HUDEP-2 (cell line): ENCODE data around the gene ACAP1.

Experiments used
- DNase-seq, 76 experiments: peaks; one replicate each; lab custom pipeline; 2025; ENCODE audit not compliant: unreplicated experiment in 76 of 76; lab: John Stamatoyannopoulos, UW

ACAP1 gene, protein sequence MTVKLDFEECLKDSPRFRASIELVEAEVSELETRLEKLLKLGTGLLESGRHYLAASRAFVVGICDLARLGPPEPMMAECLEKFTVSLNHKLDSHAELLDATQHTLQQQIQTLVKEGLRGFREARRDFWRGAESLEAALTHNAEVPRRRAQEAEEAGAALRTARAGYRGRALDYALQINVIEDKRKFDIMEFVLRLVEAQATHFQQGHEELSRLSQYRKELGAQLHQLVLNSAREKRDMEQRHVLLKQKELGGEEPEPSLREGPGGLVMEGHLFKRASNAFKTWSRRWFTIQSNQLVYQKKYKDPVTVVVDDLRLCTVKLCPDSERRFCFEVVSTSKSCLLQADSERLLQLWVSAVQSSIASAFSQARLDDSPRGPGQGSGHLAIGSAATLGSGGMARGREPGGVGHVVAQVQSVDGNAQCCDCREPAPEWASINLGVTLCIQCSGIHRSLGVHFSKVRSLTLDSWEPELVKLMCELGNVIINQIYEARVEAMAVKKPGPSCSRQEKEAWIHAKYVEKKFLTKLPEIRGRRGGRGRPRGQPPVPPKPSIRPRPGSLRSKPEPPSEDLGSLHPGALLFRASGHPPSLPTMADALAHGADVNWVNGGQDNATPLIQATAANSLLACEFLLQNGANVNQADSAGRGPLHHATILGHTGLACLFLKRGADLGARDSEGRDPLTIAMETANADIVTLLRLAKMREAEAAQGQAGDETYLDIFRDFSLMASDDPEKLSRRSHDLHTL

DNA sequence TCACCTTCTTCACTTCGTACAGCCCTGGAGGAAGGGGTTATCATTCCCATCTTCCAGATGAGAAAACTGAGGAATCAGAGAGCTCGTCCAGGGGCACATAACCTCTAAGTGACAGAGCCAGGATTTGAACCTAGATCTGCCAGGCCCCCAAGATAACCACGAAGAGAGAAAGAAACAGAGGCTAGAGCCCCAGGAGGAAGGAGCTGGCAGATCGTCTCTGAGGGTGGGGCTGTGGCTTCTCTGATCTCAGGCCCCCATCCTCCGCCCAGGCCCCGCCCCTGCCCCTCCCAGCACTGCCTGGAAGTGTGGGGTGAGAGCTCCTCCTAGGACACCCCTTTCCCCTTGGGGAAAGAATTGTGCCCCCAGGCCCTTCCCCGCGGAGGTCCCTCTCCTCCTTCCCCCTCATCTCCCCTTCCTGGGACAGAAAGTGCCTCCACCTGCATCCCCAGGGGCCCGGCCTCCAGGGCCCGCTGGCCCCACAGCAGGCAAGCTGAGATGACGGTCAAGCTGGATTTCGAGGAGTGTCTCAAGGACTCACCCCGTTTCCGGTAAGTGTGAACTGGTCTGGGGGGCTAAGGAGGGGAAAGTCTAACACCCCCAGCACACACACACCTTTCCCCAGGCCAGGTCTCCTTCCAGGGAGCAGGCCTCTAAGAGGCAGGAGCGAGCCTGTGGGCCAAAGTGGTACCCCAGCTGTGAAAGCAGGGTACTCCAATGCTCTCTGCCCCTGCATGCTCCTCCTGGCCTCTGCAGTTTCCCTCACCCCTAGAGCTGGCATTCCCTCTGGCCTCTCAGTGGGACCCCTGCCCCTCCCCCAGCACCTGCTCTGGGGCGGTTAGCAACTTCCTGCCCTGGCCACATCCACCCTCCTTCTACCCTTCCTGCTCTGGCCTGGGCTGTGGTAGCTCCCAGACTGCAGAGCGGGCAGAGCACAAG lies at the start of gene ACAP1:
ACAP1 (plus strand) TSS at position 290 of the 936 bp plus-strand sequence; CDS start at position 496, 206 bp downstream.
- DNase-seq, result peak in 59 of 76 experiments; percentile 9 to 83 (median 58)

- DNase-seq, result peak in 1 of 76 experiments; percentile 11
Observed at GRCh38 chr17:7289256-7290032, 46.9 kb upstream of the ACAP1 start.

DNA sequence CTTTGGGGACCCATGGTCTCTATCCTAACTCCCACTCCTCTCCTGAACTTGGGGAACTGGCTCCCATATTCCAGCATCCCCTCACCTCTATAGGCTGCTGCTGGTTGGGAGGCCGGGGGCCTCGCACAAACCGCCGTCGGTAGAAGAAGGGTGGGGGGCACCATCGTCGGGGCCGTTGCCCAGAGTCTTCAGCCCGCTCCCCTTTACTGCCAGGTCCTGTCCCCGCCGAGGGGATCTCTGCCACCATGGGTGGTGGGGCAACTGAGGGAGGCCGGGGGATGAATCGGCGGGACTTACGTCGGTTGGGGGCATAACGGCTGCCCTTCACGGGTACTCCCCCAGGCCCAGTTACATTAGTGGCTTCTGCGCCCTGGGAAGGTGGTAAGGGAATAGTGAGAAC lies 46.2 kb upstream of the ACAP1 start:
- DNase-seq, result no peak

GRCh38 chr17:7290685-7291084 lies 45.6 kb upstream of the ACAP1 start:
- no peak for DNase-seq

GRCh38 chr17:7292194-7292593 lies 44.1 kb upstream of the ACAP1 start:
- DNase-seq, result no peak

DNA sequence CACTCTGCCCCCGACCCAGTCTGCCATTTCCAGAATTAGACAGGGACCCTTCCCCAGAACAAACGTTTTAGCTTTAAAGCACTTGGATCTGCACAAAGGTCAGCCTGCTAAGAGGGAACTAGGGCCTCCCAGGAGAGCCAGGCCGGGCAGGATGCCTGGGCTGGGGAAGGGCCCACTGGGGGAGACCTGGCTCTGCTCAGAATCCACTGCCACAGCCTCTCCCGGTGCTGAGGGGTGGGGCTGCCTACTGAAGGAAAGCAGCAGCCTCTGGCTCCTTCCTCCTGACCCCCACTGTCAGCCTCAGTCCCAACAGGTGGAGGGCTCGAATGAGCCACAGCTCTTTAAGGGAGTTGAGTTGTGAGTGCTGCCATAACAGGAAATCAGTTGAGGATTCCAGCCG lies 43.6 kb upstream of the ACAP1 start:
- DNase-seq, result no peak

DNA sequence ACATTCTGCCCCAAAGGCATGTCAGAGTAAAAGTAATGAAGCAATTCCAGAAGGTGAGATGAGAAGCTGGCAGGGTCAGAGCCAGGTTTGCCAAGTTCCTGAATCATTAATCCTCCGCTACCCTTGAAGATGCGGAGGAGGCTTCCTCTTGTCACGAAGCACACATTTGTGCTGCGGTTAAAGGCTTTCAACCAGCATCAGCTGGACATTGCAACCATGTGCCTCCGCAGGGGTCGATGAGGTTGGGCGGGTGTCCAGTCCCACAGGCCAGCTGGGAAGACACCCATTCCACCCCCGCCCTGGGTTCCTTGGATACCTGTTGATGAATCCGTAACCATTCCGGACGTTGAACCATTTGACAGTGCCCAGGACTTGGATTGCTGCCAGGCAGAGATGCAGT lies 43.2 kb upstream of the ACAP1 start:
- peak in 4 of 76 experiments; percentile 14 to 44 (median 26) for DNase-seq

GRCh38 chr17:7293816-7294613 lies 42.3 kb upstream of the ACAP1 start:
- DNase-seq, result peak in 63 of 76 experiments; percentile 11 to 81 (median 61)

DNA sequence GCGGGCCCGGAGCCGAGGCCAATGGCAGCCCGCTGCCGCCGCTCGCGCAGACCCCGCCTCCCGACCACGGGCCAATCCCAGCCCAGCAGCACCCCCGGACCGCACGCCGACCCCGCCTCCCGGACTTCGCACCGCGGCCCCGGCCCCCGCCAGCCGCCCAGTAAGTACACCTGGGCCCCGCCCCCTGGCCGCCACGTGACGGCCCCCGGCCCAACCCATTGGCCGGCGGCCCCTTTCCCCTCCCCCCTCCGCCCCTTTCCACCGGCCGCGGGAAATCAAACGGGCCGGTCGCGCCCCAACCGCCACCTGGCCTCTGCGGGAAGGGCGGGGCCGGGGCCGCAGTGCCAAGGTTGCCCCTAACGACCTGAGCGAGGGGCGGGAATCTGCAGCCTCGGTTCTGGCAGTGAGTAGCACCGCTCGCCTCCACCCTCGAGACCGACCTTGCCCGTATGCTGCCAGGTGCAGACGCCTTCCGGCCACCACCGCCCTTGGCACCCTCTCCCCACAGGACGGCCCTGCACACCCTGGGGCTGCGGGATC lies 41.6 kb upstream of the ACAP1 start, which contains the start of gene YBX2:
YBX2 (minus strand) TSS at position 26 of the 540 bp plus-strand sequence. CDS start 139 bp downstream, outside the sequence.
- peak in 72 of 76 experiments; percentile 75 to 99 (median 94) for DNase-seq

DNA sequence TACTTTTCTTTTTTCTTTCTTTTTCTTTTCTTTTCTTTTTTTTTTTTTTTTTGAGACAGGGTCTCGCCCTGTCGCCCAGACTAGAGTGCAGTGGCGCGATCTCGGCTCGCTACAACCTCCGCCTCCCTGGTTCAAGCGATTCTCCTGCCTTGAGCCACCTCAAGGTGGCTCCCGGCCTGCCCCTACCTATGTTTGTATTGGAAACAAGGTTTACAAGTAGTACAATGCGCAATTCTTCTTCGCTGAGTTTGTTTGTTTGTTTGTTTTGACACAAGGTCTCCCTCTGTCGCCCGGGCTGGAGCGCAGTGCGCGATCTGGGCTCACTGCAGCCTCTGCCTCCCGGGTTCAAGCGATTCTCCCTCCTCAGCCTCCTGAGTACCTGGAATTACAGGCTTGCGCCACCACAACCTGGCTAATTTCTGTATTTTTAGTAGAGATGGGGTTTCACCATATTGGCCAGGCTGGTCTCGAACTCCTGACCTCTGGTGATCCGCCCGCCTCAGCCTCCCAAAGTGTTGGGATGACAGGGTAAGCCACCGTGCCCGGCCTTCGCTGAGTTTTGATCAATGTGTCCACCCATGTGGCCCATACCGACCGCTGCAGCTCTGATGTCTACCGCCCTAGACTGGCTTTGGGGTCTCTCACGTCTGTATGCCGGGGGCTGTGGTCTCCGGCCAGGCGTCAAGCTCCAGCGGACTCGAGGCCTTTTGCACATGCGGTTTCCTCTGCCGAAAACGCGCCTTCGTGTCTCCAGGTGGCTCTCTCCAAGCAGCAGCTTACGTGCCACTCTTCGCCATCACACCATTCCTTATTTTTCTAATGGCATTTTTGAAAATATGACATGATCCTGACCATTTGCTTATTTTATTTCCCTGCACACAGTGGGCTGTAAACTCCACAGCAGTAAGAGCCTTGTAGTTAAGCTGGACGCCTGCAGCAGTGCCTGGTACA lies 40.8 kb upstream of the ACAP1 start:
- DNase-seq, result peak in 12 of 76 experiments; percentile 6 to 51 (median 32)

DNA sequence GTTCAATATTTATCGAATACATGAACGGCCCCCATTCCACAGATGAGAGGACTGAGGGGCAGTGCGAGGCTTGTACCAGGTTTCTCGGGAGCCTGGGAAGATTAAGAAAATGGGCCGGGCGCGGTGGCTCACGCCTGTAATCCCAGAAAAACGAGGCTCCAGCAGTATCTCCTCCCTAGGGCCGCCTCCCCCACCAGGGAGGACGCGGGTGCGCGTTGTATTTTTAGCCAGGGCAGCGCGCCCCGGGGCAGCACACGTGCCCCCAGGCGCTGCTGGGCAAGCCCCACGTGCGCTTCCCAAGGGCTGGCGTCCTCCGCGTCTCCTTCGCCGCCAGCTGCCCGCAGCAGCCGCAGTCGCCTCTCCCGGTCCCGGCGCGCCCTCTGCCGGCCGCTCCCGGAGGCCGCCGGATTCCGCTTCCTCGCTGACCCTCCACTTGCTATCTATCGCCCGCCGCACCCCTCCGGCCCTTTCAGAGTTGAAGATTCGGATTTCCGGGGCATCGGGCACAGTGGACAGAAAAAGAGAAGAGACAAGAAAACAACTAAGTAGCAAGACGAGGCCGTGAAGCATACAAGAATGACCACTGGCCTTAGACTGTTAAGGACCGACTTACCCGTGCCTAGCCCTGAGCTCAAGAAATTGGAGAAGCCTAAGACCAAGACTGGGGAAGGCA lies 40.0 kb upstream of the ACAP1 start:
- peak in 64 of 76 experiments; percentile 40 to 90 (median 72) for DNase-seq

DNA sequence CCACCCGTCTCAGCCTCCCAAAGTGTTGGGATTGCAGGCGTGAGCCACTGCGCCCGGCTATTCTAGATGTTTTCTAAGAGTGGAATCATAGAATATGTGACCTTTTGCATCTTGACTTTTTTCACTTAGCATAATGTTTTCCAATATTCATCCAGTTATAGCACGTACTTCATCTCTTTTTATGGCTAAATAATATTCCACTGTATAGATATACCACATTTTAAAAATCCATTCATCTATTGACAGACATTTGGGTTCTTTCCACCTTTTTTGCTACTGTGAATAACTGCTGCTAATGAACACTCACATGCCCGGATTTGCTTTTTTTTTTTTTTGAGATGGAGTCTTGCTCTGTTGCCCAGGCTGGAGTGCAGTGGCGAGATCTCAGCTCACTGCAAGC lies 32.1 kb upstream of the ACAP1 start:
- no peak for DNase-seq

- peak; percentile 33 to 100 (median 99) for DNase-seq
Observed at GRCh38 chr17:7306911-7307685, 29.2 kb upstream of the ACAP1 start, which contains the start of gene EIF5A. TSS of gene EIF5A (plus strand) at chr17:7307628. CDS start at chr17:7309636, 2,008 bp downstream.

- DNase-seq, result peak in 35 of 76 experiments; percentile 7 to 62 (median 34)
Observed at GRCh38 chr17:7307686-7308624, 28.4 kb upstream of the ACAP1 start.
